RCC 7860 (cell line): ENCODE results near the gene SMIM26.

Source experiments
- DNase-seq: peaks from one replicate; pipeline ENCODE4 v3.0.0-alpha.2; 2015; ENCODE audit warnings: low spot score
- FAIRE-seq: peaks from 2 replicates; lab custom pipeline; 2012; peaks lifted over from hg19 to GRCh38; lab: Jason Lieb, UNC

Gene SMIM26

DNA sequence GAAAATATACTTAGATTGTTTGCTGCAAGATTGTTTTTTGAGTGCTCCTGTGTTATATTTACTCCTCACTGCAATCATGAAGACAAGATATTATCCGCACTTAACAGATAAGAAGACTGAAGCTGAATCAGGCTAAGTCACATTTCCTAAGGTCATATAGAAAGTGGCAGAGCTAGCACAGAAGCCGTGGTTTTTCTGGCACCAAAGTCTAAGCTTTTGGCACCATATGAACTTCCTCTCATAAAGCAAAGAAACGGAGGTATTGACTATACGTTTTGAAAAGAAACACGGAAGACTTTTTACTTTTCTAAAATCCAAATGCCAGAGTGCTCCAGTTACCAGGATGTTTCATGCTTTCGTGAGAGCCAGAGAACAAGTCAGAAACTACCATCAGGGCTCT, 11.3 kb downstream of the SMIM26 start:
- FAIRE-seq (no peak), DNase-seq (no peak)

DNA sequence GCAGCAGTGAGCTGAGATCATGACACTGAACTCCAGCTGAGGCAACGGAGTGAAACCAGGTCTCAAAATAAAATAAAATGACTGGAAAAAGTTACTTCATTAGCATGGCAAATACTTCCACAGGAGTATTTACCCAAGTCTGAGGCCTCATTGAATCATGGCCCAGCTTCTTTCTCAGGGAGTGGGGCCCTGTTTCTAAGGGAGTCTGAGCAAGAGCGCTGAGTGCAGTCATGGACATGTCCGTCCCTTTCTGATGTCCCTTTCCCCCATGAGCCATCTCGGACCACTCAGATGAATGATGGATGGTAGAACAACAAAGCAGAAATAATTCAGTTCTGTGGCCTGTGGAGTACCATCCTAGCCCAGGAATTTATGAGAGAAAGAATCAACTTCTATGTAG, 12.8 kb downstream of the SMIM26 start:
- FAIRE-seq (no peak), DNase-seq (no peak)

DNA sequence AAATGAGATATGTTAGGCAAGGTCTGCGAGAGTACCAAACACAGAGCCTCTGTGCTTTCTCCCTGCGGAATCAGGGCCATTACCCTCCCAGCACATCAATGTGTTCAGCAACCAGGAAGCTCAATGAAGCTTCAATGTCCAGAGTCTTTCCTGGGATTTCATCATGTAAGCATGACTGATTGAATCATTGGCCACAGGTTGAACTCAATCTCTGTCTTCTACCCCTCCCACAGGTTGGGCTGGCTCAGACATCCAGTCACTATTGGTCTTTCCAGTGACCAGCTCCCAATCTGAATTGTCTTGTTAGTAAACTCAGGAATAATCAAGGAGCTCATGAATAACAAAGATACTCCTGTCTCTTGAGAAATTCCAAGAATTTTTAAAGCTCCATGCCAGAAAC, 17.9 kb downstream of the SMIM26 start:
- DNase-seq (peak; percentile 80), FAIRE-seq (peak; percentile 87)

DNA sequence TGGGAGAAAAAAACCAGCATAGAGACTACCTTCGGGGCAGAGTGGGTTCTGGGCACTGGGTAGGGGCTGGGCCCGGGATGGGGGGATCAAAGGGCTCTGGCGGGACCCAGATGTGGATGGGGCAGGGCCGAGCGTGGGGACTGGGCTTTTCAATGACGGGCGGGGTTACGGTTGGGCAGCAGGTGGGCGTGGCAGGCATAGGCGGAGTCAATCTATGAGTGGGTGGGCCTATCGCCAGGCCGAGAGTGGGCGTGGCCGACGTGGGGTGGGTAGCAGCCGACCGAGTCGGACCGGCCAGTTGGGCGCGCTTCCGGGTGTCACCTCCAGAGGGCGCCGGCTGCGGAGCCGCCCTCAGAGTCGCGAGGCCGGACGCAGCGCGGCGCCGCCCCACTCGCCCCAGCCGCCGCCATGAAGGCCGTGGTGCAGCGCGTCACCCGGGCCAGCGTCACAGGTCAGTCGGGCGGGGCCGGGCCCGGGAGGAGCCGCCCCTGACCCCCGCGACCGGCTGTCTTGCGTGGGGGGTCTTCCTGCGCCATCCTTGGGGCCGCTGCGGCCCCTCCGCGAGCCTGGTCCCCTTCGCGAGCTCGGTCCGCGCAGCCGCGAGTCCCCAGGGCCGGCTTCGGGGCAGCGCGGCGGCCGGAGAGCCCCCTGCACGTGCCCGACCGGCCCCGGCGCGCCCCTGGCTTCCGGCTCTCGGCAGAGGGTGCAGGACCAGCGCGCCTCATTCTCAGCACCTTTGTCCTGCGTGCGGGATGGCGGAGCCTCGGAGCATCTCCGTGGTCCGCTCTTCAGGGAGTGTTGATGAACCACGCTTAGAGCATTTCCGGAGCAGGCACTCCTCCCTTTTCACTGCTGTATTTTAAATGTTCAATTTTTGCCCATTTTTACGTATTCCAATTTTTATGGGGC, 20.7 kb downstream of the SMIM26 start, which contains the start of gene DTD1:
Gene DTD1, plus strand, starts transcription at position 390 of the 909 bp plus-strand sequence. Its CDS starts 19 bp downstream, at position 409.
- DNase-seq (peak; percentile 71), FAIRE-seq (no peak)

DNA sequence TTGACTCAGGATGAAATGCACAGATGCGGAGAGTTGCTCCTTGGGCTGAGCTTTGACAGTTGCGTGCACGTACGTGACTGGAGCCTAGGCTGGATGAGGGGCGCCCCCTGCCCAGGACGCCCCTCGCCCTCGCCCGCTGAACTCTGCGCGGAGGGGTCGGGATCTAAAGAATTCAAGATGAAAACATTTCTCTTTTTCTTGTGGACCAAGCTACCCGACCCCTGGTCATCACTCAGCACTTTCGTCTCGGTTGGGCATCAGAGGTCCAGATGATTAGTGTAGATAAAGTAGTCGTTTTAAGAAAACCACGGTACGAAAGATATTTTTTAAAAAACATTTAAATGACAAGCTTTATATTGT, 21.3 kb downstream of the SMIM26 start:
- no peak for FAIRE-seq
- DNase-seq, result no peak

DNA sequence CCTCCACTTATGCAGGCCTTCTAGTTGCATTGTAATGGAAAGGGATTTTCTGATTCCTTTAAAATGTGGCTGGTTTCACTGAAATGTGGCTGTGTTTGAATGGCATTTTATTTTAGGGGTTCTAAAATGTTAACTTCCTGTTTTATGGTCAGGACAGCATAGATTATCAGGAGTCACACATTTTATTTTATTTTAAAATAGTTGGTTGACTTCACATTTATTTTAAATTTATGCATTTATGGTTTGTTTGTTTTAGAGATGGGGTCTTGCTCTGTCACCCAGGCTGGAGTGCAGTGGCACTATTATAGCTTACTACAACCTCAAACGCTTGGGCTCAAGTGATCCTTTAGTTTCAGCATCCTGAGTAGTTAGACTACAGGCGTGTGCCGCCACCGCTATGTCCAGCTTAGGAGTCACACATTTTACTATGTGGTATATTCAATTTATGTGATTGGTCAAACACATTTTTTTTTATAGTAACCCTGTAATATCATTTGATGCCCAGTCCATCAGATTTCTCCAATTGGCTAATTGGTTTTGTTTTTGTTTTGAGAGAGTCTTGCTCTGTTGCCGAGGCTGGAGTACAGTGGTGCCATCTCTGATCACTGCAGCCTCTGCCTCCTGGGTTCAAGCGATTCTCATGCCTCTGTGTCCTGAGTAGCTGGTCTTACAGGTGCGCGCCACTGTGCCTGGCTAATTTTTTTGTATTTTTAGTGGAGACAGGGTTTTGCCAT, 22.9 kb downstream of the SMIM26 start:
- no peak for FAIRE-seq
- no peak for DNase-seq

DNA sequence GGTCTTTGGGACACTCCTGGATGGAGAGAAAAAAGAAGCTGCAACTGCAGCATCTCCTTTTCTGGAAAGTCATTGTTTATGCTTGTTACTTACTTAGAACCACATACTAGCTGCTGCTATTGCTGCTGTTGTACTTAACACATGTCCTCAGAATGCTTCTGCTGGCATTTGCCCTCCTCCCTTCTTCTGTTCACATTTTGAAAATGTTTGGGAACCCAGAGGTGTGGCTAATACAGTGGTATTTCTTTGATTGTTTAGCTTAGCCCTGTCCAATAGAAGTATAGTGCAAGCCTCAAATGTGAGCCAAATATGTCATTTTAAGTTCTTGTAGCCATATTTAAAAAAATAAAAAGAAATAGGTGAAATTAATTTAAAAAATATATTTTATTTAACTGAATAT, 29.0 kb downstream of the SMIM26 start:
- FAIRE-seq (no peak), DNase-seq (no peak)

DNA sequence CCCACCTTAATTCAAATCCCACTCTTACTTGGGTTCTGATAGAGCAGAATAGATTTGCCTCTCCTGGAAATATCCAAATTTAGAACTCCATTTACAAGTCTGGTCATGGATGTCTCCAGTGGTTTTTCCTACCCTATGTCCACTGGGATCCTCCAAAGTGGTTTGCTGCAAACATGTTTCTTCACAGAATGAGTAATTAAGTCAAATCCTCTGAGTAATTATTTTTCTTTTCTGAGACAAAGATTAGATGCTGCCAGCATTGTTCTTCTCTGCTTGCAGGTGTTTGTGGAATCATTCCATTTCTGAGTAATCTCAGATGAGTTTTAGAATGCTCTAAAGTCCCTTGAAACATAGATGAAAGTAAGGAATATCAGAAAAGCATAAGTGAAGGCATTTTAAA, 42.5 kb downstream of the SMIM26 start:
- FAIRE-seq (no peak), DNase-seq (no peak)

DNA sequence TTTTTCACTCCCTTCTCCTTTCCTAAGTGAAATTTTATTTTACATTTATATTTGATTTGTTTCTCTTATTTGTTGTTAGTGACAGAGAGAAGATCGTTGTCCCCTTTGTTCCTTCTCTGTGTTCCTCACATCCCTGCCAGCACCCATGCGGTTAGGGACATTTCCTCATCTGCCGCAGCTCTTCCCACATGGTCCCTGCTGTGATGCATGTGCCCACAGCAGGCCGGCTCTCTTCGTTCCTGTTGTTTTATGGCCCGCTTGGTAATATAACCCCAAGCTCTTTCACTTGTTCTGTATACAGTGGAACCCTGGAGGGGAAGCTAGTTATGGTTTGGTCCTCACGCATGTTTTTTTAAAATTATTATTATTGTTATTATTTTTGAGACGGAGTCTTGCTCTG, 44.3 kb downstream of the SMIM26 start:
- DNase-seq (no peak), FAIRE-seq (no peak)

DNA sequence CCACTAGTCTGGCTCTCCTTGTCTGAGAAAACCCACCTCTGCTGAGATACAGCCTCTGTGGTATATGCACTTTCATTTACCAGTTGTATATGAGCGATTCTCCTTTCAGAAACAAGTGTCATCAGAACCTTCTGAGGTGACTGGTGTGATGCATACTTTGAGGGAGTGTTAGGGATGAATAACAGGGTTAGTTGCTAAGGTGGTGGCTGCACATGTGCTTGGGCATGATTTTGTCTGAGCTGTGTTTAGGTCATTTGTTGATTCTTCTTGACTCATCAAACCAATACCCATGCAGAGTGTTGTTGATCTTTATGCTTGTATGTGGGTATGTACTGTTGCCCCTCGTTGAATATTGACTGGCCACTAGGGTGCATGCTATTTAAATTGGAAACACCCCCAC, 46.3 kb downstream of the SMIM26 start:
- FAIRE-seq, result no peak

DNA sequence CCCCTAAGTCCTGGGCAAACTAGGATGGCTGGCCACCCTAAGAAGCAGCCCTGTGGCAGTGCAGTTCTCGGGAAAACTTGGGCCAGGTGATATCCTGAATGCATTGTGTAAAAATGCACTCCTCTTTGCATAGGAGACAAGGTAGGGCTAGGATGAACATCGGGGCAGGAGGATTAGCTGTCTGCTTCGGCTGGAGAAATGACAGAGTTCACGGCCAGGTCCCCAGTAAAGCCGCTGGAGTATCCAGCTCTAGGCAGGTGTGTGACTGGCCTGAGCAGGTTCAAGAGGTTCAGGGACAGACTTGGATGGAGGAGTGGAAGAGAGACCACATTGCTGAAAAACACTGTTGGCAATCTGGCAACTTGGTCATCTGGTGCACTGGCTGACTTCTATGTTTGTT, 47.0 kb downstream of the SMIM26 start:
- FAIRE-seq (no peak), DNase-seq (no peak)

More for the DNA sequence above, 46.3 kb downstream of the SMIM26 start:
- DNase-seq, result peak; percentile 10

DNA sequence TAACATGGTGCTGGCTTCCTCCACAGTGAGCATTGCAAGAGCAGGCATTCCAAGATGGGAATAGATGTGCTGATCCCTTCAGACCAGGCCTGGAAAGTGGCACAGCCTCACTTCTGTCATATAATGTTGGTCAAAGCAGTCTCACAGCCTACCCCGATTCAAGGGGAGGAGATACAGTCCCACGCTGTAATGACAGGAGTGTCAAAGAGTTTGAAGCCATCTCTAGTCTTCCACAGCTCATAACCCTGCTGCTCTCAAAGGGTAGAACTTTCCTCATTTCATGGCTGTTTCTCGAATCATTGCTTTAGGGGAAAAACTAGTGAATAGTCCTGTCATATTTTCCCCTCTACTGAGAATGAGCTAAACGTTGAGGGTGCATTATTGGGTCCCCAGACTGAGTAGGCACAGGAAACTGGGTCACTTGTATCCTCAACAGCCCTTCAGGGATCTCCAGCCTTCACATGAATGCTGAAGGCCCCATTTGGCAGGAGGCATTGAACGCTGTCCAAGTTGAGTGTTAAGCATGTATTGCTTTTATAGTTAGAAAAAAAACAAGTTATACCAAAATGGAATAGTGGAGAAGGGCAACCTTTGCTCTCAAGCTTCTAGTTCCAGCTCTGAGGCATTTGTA, 47.9 kb downstream of the SMIM26 start:
- no peak for DNase-seq
- no peak for FAIRE-seq
